T-helper 22 cell (primary cell): ENCODE data around the gene HAL.

Experiments
- DNase-seq: peaks from one replicate; pipeline ENCODE4 v3.0.0-alpha.2; 2020; ENCODE audit warnings: low read depth

HAL gene

DNA sequence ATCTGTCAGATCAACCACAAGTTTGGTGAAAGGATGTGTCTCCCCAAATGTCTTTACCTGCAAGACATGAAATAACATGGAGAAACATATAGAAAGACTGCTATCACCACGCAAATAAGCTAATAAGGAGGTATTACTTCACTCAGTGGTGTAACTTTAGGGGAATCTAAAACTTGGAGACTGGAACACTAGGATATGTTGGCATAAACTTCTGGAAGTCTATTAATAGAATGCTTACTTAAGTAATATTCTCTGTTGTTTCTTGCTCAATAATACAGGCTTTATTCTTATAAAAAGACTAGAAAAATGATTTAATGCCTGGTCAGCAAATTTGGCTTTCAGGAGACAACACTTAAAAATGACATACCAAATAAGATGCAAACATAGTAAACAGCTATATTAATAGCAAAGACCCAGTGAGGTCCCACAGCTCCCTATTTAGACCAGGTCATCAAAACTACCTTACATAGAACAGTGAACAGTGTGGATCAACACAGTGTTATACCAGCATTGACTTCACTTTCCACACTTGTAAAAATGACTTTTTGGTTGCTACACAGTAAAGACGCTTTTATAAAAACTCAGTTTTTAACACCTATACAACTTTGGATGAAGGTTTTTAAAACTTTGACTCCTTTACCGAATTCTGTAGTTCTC, 18.9 kb upstream of the HAL start:
- DNase-seq = no peak

GRCh38 chr12:96007729-96008128, 11.6 kb upstream of the HAL start:
- no peak for DNase-seq

DNA sequence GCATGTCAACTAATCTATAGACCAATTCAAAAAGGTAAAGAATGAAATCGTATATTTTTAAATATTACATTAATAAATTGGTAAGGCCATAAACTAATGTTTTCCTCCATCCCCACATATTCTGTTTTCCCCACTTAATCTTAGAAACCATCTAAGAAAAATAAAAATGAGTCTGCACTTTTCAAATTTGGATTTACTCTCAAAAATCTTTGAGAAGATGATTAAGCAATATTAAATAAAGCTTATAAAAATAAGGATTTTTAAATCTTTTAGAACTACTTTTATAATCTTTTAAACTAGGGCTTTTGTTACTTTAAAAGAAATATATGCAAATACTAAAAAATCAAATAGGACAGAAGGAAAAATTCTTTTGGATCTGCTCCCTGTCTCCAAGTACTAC, 10.6 kb upstream of the HAL start:
- no peak for DNase-seq

- no peak for DNase-seq
Observed at GRCh38 chr12:96000858-96001257, 4.7 kb upstream of the HAL start.

DNA sequence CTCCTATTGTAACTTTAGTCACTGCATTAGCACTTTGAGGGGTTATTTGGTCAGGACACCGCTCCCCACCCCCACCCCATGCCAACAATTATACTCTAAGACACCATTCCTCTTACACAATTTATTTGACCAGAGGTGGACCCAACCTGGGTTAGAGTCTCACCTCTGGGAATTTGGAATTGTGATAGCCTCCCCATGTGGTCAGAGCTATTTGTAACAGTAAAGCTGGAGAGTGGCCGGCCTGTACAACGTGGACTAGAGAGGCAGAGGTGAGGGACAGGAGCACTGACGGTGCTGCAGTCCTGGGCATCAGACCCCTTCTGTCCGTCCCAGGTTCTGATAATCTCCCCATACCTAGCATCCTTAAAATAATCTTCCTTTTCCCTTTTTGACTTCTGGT, 3.3 kb upstream of the HAL start:
- no peak for DNase-seq

GRCh38 chr12:95998611-95999286, 2.6 kb upstream of the HAL start:
- no peak for DNase-seq

DNA sequence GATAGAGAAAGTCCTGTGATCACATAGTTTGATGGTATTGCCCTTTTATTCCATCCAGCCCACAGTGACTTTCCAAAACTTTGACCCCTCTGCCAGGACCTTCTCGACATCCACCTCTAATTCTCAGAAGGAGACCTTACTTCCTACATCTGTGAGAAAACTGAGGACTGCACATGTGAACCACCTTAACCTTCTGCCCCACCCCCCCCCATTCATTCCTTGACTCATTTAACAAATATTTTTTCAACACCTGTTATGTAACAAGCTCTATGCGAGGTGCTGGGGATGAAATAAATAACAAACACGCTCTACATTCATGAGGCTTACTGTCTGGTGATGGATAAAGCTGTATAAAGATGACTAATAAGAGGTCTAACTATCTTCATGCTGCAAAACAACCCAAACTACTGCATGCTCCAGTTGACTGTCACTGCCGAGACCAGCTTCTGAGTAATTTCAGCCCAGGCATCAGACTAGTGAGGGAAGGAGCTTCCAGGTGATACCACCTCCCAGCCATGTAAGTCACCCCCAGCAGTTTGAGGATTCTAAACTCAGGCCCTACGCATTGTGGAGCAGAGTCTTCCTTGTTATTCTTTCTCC, 1.9 kb upstream of the HAL start:
- DNase-seq = no peak

GRCh38 chr12:95997276-95997675, 1.1 kb upstream of the HAL start:
- no peak for DNase-seq

DNA sequence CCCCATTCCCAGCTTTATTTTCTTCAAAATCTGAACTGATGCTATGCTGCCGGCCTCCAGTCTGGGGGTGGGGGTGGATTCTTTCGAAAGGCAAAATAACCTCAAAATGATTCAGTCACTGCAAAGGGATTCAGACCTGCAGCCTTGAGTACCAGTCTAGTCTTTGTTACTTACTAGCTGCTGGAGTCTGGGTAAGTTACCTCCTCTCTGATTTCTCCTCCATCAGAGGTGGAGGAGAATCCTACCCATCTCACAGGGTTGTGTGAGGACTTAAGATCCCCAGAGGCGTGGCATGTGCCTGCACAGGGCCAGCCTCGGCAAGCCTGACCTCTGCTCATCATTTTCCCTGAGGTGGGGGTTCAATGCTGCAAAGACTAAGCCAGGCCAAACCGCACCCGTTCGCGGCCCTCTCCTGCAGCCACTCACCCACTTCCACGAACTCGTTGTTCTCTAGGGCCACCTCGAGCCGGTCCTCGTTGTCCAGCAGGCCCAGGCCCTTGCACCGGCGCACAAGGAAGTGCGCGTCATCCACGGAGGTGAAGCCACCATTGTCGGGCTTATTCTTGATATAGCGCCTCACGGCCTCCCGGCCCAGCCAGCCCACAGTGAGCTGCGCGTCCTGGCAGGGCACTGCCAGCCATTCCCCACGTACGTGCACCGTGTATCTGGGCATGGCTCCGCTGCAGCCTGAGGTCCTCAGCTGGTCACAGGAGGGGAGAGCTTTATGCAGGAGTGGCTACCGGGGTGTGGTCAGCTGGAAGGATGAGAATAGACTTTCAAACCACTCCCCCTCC, 709 bp downstream of the HAL start:
- DNase-seq = no peak

- DNase-seq = no peak
Observed at GRCh38 chr12:95994476-95994875, 1.7 kb downstream of the HAL start.

DNA sequence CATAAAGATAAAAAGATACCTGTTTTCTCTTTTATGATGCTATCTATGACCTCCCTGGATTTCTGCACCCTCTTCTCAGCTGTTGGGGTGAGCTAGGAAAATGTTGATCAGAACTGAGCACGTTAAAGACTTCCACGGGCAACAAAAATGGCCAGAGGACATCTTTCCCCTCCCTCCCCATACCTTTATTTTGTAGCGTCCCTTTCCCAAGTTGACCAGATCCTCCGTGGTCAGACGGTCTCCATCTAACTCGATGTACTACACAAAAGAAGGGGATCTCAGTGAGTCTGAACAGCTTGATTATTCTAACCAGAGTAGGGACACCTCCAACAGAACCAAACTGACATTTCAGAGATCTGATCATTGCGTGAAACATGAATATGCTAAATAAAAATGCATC, 2.2 kb downstream of the HAL start:
- DNase-seq = no peak

DNA sequence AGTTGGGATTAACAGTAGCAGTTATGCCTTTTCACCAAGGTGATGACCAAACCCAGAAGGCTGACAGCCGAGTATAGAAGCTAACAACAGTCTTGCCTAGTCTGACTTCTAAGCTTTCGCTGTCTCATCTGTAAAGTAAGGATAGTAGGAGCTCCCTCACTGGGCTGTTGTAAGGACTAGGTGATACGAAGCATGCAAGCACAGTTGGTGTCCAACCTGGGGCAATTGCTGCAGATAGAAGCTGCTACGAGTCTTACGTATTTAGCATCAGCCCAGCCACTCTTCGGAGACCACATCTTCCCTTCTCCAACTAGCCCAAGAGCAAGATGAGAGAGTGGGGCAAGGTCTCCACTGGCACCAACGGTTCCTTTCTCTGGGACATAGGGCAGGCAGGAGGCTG, 6.0 kb downstream of the HAL start:
- DNase-seq = no peak

DNA sequence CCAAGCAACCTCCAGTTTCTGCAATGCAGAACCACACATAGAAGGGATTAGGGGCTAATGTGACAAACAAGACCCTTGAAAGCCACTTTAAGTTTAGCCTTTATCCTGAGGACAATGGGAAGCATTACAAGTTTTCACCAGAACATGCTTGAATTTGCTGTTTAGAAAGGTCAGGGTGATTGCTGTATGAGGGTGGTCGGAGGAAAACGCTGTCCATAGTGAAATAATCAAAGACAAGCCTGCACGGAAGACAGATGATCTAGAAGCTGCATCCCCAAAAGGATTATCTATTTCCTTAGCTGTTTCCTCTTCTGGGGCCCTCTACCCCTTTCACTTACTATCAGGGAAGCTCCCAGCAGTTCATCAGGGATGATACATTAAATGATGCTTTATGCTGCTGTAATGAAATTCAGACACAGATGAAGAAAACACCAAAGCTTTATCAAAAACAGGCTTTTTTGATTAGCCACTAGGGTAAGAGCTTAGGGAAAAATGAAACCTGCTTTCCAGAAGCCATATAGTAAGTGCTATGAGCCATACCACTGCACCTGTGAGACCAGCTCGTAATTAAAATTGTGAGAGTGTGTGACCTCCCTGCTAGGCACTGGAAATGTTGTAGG, 6.5 kb downstream of the HAL start:
- DNase-seq = no peak

DNA sequence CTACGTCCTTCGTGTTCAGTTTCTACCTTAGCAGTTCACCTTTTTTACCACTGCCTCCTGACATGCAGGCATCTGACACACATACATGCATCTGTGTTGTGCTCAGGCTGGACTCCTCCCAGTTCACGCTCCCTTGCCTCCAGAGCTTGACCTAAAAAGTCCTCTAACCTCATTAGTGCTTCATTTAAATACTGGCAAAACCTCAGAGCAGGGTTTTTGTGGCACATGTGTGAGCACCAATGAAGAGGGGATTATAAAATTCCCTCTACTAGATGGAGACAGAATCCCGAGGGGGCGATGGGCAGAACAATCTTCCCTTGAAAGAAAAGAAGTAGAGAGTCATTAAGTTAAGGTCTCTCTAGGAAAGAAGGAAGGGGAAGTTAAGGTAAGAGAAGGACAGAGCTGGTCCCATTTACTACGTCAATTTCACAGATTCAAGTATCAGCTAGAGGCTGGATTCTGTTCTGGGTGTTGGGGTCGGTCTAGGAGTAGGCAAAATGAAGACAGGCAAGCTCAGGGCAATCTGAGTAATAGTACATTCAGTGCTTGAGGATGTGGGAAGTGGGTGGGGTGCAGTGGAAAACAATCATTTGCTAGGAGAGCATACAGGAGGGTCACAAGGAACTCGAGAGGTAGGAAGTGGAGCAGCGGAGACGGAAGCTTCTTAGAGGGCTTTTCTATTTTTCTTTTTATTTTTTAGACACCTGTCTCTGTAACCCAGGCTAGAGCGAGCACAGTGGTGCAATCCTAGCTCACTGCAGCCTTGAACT, 7.5 kb downstream of the HAL start:
- DNase-seq = no peak

DNA sequence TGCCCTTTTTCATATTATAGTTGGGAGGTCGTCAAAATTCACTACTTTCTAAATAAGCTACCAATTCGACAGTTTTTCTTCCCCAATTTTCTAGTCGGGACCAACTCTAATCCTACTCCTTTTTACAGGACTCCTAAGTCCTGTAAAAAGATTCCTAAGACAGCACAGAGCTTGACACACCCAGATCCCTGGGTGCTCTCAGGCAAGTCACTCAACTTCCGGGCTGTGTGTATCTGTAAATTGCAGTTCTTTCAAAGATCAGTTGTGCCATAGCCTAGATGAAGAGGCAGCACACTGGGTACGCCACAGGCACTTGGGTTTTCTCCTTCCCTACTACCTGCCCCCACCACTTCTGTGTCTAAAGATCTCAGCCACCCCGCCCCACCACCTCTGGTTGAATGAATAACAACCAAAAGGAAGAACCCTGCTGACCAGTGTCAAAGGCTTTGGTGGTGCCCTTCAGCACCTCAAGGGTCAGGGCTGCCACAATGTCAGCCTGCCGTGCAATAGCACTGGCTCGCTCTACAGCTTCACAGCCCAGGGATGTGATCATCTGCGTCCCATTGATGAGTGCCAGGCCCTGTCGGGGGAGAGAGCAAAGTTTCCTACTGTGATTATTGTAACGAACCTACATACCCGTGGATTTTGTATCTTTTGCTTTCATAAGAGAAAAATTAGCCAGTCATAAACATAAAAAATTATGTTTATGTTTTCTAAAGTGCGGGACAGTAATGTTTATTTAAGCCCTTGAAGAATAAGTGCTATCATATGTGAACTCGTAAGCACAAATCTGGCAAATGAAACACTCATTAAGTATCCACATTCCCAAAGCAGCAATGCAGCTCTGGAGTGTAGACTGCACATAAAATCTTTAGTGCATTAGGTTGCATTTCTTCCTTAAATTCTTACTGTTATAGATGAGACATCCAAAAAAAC, 9.2 kb downstream of the HAL start:
- no peak for DNase-seq

DNA sequence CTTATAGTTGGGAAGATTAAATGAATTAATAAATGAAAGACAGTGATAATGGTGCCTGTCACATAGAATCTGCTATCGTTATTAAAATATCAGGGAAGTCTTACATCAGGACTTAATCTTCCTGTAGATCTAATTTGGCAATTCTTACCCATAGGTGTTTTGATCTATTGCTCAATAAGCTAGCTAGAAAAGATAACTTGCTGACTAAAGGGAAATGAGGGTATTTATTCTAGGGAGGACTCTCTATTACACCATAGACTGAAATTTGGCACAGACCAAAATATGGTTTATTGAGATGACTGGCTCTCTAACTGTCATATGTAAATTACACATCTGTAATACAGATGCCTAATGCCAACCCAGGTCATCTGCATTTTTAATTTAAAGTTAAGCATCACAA, 11.5 kb downstream of the HAL start:
- no peak for DNase-seq

DNA sequence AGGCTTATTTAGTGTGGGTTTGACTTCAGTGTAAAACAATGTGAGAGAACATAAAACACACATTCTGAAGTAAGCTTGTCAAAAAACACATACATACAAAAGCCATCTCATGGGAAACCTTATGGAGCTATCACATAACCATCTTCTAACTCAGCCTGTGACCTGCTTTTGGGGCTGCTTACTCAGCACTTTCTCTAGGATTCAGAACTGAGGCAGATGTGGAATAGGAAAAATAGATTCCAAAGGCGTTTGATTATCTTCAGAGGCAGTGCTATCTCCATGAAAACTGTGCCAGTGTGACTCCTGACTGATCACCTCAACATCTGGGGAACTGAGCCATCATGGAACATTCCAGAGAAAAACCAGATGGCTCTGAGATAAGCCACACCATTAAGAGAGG, 13.5 kb downstream of the HAL start:
- DNase-seq = no peak

- DNase-seq = no peak
Observed at GRCh38 chr12:95980437-95980836, 15.7 kb downstream of the HAL start.

- no peak for DNase-seq
Observed at GRCh38 chr12:95978774-95979173, 17.4 kb downstream of the HAL start.

- DNase-seq = no peak
Observed at GRCh38 chr12:95978351-95978750, 17.8 kb downstream of the HAL start.
